NT2/D1 (cell line): ENCODE data around the gene NFATC4.

Source experiments
- SUZ12 ChIP-seq: IDR thresholded peaks from 2 replicates; pipeline ENCODE4 v1.6.1; 2011; ENCODE audit not compliant: insufficient read length, insufficient read depth; ENCODE audit errors: extremely low read depth
- YY1 ChIP-seq: IDR thresholded peaks from 2 replicates; pipeline ENCODE4 v1.6.1; 2011; ENCODE audit not compliant: insufficient read length, insufficient read depth
- ZNF274 ChIP-seq: IDR thresholded peaks from 2 replicates; pipeline ENCODE4 v1.6.1; 2011; ENCODE audit warnings: mild to moderate bottlenecking, low read depth, low read length

GRCh38 chr14:24425704-24426103, 57.7 kb downstream of the NFATC4 start:
- no peak for TF ChIP-seq ZNF274
- TF ChIP-seq YY1: no peak
- TF ChIP-seq SUZ12: no peak
